ENCODE measurements around the gene CUL5. TPM values are rescaled to one million over a fixed set of nuclear protein-coding genes. Genes with fewer than 3 reads are reported as not detected.

CUL5 gene
- total and polyA plus RNA-seq, 2 experiments from 2014 or later: 29.5 to 37.5 TPM

- Histone ChIP-seq H2AFZ (no peak overlapping the region), H3K36me3 (ENCODE audit: low read depth) (peaks cover 67% of the 10 kb centered on the region)
Measured at GRCh38 chr11:108142304-108142703, 133.6 kb downstream of the CUL5 start.

GRCh38 chr11:108144615-108145014, 135.9 kb downstream of the CUL5 start:
- Histone ChIP-seq H3K4me2 (ENCODE audit: unreplicated experiment) (no peak overlapping the region), H4K20me1 (ENCODE audit: insufficient read depth) (no peaks in the 10 kb centered on the region), H3K9me2 (ENCODE audit: insufficient read depth) (no peaks in the 10 kb centered on the region), H3K27ac (no peak overlapping the region), H3K4me1 (ENCODE audit: insufficient read depth) (0 out of 2 replicates have a peak, but pooled peaks cover 5% of the 10 kb centered on the region), H3K9ac (no peak overlapping the region), H3K27me3 (replicated peaks; ENCODE audit: insufficient read depth) (no peaks in the 10 kb centered on the region), H3K79me2 (ENCODE audit: insufficient read depth) (no peaks in the 10 kb centered on the region), H3F3A (ENCODE audit: insufficient read depth) (0 out of 2 replicates have a peak, but pooled peaks cover 4% of the 10 kb centered on the region), H3K4me3 (no peak overlapping the region), H2AFZ (no peak overlapping the region), H3K36me3 (ENCODE audit: low read depth) (peaks cover 66% of the 10 kb centered on the region), H3K9me3 (ENCODE audit: low read depth) (no peaks in the 10 kb centered on the region)
- WGBS, 2 experiments (ENCODE audit: low coverage in 1 of 2, low lambda C conversion rate in 2 of 2, missing lambda C conversion rate in 2 of 2): 85 to 89% methylated on average over 3 of the region's 3 CpGs
- in situ Hi-C loops (cut with MboI): no loop called here
- TF ChIP-seq EZH2 (IDR thresholded peaks at IDR 0.05; ENCODE audit: insufficient read depth, poor library complexity, severe bottlenecking) (no peak), EZH2phosphoT487 (IDR thresholded peaks at IDR 0.05; ENCODE audit: insufficient read depth, low read depth) (no peak)
- no peak for DNase-seq

More at GRCh38 chr11:108142304-108142703, 133.6 kb downstream of the CUL5 start:
- H3K4me2 ChIP-seq (ENCODE audit: unreplicated experiment): no peak overlapping the region
- 0 out of 2 replicates have a peak, but pooled peaks cover 4% of the 10 kb centered on the region for H3F3A ChIP-seq (ENCODE audit: insufficient read depth)
- H3K4me1 ChIP-seq (ENCODE audit: insufficient read depth): 0 out of 2 replicates have a peak, but pooled peaks cover 4% of the 10 kb centered on the region
- no peak overlapping the region for H3K9ac ChIP-seq
- no peak for TF ChIP-seq EZH2phosphoT487 (IDR thresholded peaks at IDR 0.05; ENCODE audit: insufficient read depth, low read depth)
- no peak for TF ChIP-seq EZH2 (IDR thresholded peaks at IDR 0.05; ENCODE audit: insufficient read depth, poor library complexity, severe bottlenecking)
- no peak for DNase-seq
- 97 to 98% methylated on average over 7 of the region's 7 CpGs for WGBS, 2 experiments (ENCODE audit: low coverage in 1 of 2, low lambda C conversion rate in 2 of 2, missing lambda C conversion rate in 2 of 2)
- no peaks in the 10 kb centered on the region for H3K9me3 ChIP-seq (ENCODE audit: low read depth)
- no peak overlapping the region for H3K4me3 ChIP-seq
- in situ Hi-C loops (cut with MboI): no loop called here
- no peaks in the 10 kb centered on the region for H3K27me3 ChIP-seq (replicated peaks; ENCODE audit: insufficient read depth)
- H3K9me2 ChIP-seq (ENCODE audit: insufficient read depth): no peaks in the 10 kb centered on the region
- H3K79me2 ChIP-seq (ENCODE audit: insufficient read depth): no peaks in the 10 kb centered on the region
- no peaks in the 10 kb centered on the region for H4K20me1 ChIP-seq (ENCODE audit: insufficient read depth)
- no peak overlapping the region for H3K27ac ChIP-seq

- peaks cover 44% of the 10 kb centered on the region for H3K36me3 ChIP-seq (ENCODE audit: low read depth)
- H3K4me1 ChIP-seq (ENCODE audit: insufficient read depth): 0 out of 2 replicates have a peak, but pooled peaks cover 5% of the 10 kb centered on the region
- DNase-seq: peak; percentile 29
- no peak overlapping the region for H3K27ac ChIP-seq
- H3K4me3 ChIP-seq: no peak overlapping the region
- H3K4me2 ChIP-seq (ENCODE audit: unreplicated experiment): no peak overlapping the region
- TF ChIP-seq EZH2phosphoT487 (IDR thresholded peaks at IDR 0.05; ENCODE audit: insufficient read depth, low read depth) (no peak), EZH2 (IDR thresholded peaks at IDR 0.05; ENCODE audit: insufficient read depth, poor library complexity, severe bottlenecking) (no peak)
- no peaks in the 10 kb centered on the region for H3K9me2 ChIP-seq (ENCODE audit: insufficient read depth)
- no peaks in the 10 kb centered on the region for H3K9me3 ChIP-seq (ENCODE audit: low read depth)
- H3K27me3 ChIP-seq (replicated peaks; ENCODE audit: insufficient read depth): no peaks in the 10 kb centered on the region
- no peaks in the 10 kb centered on the region for H3K79me2 ChIP-seq (ENCODE audit: insufficient read depth)
- H4K20me1 ChIP-seq (ENCODE audit: insufficient read depth): no peaks in the 10 kb centered on the region
- WGBS, 2 experiments (ENCODE audit: low coverage in 1 of 2, low lambda C conversion rate in 2 of 2, missing lambda C conversion rate in 2 of 2): 31 to 50% methylated on average over 1 of the region's 1 CpG
- in situ Hi-C loops (cut with MboI): no loop called here
- H3K9ac ChIP-seq: no peak overlapping the region
- no peak overlapping the region for H2AFZ ChIP-seq
- H3F3A ChIP-seq (ENCODE audit: insufficient read depth): 0 out of 2 replicates have a peak, but pooled peaks cover 4% of the 10 kb centered on the region
Measured at GRCh38 chr11:108147150-108147549, 138.5 kb downstream of the CUL5 start.

- Histone ChIP-seq H3K4me2 (ENCODE audit: unreplicated experiment) (no peak overlapping the region), H3F3A (ENCODE audit: insufficient read depth) (0 out of 2 replicates have a peak, but pooled peaks cover 4% of the 10 kb centered on the region), H3K79me2 (ENCODE audit: insufficient read depth) (no peaks in the 10 kb centered on the region), H3K4me1 (ENCODE audit: insufficient read depth) (0 out of 2 replicates have a peak, but pooled peaks cover 5% of the 10 kb centered on the region), H3K9ac (no peak overlapping the region), H3K27ac (no peak overlapping the region), H3K27me3 (replicated peaks; ENCODE audit: insufficient read depth) (no peaks in the 10 kb centered on the region), H3K36me3 (ENCODE audit: low read depth) (peaks cover 30% of the 10 kb centered on the region), H3K9me2 (ENCODE audit: insufficient read depth) (no peaks in the 10 kb centered on the region), H4K20me1 (ENCODE audit: insufficient read depth) (no peaks in the 10 kb centered on the region), H3K4me3 (no peak overlapping the region), H3K9me3 (ENCODE audit: low read depth) (no peaks in the 10 kb centered on the region), H2AFZ (no peak overlapping the region)
- WGBS, 2 experiments (ENCODE audit: low coverage in 1 of 2, low lambda C conversion rate in 2 of 2, missing lambda C conversion rate in 2 of 2): 68 to 75% methylated on average over 3 of the region's 3 CpGs
- TF ChIP-seq EZH2 (IDR thresholded peaks at IDR 0.05; ENCODE audit: insufficient read depth, poor library complexity, severe bottlenecking): no peak
- no peak for TF ChIP-seq EZH2phosphoT487 (IDR thresholded peaks at IDR 0.05; ENCODE audit: insufficient read depth, low read depth)
- in situ Hi-C loops (cut with MboI): no loop called here
- DNase-seq: no peak
Measured at GRCh38 chr11:108148556-108148955, 139.9 kb downstream of the CUL5 start.

All from GM23248 (cell line).